Measurements from ENCODE around the gene GALNT9. TPM values are rescaled to one million over a fixed set of nuclear protein-coding genes. Genes with fewer than 3 reads are reported as not detected.
"Not testable (repeated sequence)": the region's sequence is repeated elsewhere in the genome, so short reads cannot be mapped to it uniquely, and the experiment has no call there.

Gene GALNT9
- total and polyA plus RNA-seq, 2 donors (not counting 1 experiment from before 2014, with no cell fraction given), result 0.10 to 2.8 TPM

DNA sequence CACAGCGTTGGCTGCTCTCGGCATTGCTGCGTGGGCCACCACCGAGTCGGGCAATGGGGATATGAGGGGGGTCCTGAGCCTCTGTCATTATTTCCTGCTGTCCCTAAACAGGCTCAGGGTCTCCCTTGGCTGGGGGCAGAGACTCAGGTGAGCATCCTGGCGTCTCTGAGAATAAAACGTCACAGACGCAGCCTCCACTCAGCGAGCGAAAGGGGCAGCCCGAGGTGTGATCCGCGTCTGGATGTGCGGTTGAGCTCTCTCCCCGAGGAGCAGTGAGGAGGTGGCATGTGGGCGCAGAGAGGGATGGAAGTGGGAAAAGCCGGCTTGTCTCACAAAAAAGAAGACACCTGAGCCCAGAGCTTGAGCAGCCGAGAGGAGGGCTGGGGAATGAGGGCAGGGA lies 62.6 kb downstream of the GALNT9 start:
- Histone ChIP-seq H3K4me3 (replicated peaks in 1 of 4; ENCODE audit: control extremely low read depth in 1 of 4, insufficient read depth in 1 of 4, low read depth in 3 of 4, low read length in 4 of 4) (no peak overlapping the region), H2AFZ (ENCODE audit: low read length) (no peak overlapping the region), H3K9me3 (ENCODE audit: control insufficient read depth, insufficient read depth, low read depth, low read length) (peaks cover 3% of the 10 kb centered on the region), H3K27me3 (ENCODE audit: control insufficient read depth, insufficient read depth, low read length) (no peaks in the 10 kb centered on the region), H4K20me1 (ENCODE audit: control insufficient read depth, extremely low read depth, insufficient read depth, low read length) (no peaks in the 10 kb centered on the region), H3K4me2 (ENCODE audit: extremely low read depth, insufficient read depth, low read length) (no peak overlapping the region), H3K36me3 (ENCODE audit: control insufficient read depth, insufficient read depth, low read length) (no peaks in the 10 kb centered on the region), H3K27ac (ENCODE audit: insufficient read depth, low read length) (no peak overlapping the region), H3K4me1 (ENCODE audit: control insufficient read depth, extremely low read depth, insufficient read depth, low read length) (no peaks in the 10 kb centered on the region), H3K9ac (ENCODE audit: insufficient read depth, low read length) (no peak overlapping the region), H3K79me2 (ENCODE audit: control insufficient read depth, insufficient read depth, low read length) (no peaks in the 10 kb centered on the region)
- TF ChIP-seq EZH2 (IDR thresholded peaks at IDR 0.05; ENCODE audit: low read length, missing control alignments) (no peak), CTCF (conservative IDR thresholded peaks at IDR 0.05 in 1 of 2, IDR thresholded peaks at IDR 0.05 in 1 of 2; ENCODE audit: low read depth in 1 of 2, low read length in 2 of 2) (no peak)
- no peak for DNase-seq (ENCODE audit: low read depth in 2 of 2)

- Histone ChIP-seq H3K36me3 (ENCODE audit: control insufficient read depth, insufficient read depth, low read length) (no peaks in the 10 kb centered on the region), H3K79me2 (ENCODE audit: control insufficient read depth, insufficient read depth, low read length) (no peaks in the 10 kb centered on the region), H3K9me3 (ENCODE audit: control insufficient read depth, insufficient read depth, low read depth, low read length) (peaks cover 3% of the 10 kb centered on the region), H3K9ac (ENCODE audit: insufficient read depth, low read length) (no peak overlapping the region), H3K4me3 (replicated peaks in 1 of 4; ENCODE audit: control extremely low read depth in 1 of 4, insufficient read depth in 1 of 4, low read depth in 3 of 4, low read length in 4 of 4) (no peak overlapping the region), H3K27ac (ENCODE audit: insufficient read depth, low read length) (no peak overlapping the region), H4K20me1 (ENCODE audit: control insufficient read depth, extremely low read depth, insufficient read depth, low read length) (no peaks in the 10 kb centered on the region), H3K4me1 (ENCODE audit: control insufficient read depth, extremely low read depth, insufficient read depth, low read length) (no peaks in the 10 kb centered on the region), H3K27me3 (ENCODE audit: control insufficient read depth, insufficient read depth, low read length) (no peaks in the 10 kb centered on the region), H2AFZ (ENCODE audit: low read length) (no peak overlapping the region), H3K4me2 (ENCODE audit: extremely low read depth, insufficient read depth, low read length) (no peak overlapping the region)
- no peak for DNase-seq (ENCODE audit: low read depth in 2 of 2)
- TF ChIP-seq CTCF (conservative IDR thresholded peaks at IDR 0.05 in 1 of 2, IDR thresholded peaks at IDR 0.05 in 1 of 2; ENCODE audit: low read depth in 1 of 2, low read length in 2 of 2) (no peak), EZH2 (IDR thresholded peaks at IDR 0.05; ENCODE audit: low read length, missing control alignments) (no peak)
These were observed 63.0 kb downstream of the GALNT9 start for GRCh38 chr12:132266370-132266769.

GRCh38 chr12:132265822-132266221 lies 63.6 kb downstream of the GALNT9 start:
- not testable (repeated sequence) for H3K27me3 ChIP-seq (ENCODE audit: control insufficient read depth, insufficient read depth, low read length); H3K9me3 ChIP-seq (ENCODE audit: control insufficient read depth, insufficient read depth, low read depth, low read length)

More at GRCh38 chr12:132265822-132266221, 63.6 kb downstream of the GALNT9 start:
- H3K79me2 ChIP-seq (ENCODE audit: control insufficient read depth, insufficient read depth, low read length); H3K9ac ChIP-seq (ENCODE audit: insufficient read depth, low read length); H3K4me2 ChIP-seq (ENCODE audit: extremely low read depth, insufficient read depth, low read length); H2AFZ ChIP-seq (ENCODE audit: low read length); H3K4me1 ChIP-seq (ENCODE audit: control insufficient read depth, extremely low read depth, insufficient read depth, low read length); H3K4me3 ChIP-seq (replicated peaks in 1 of 4; ENCODE audit: control extremely low read depth in 1 of 4, insufficient read depth in 1 of 4, low read depth in 3 of 4, low read length in 4 of 4); DNase-seq (ENCODE audit: low read depth in 2 of 2); H3K27ac ChIP-seq (ENCODE audit: insufficient read depth, low read length); H4K20me1 ChIP-seq (ENCODE audit: control insufficient read depth, extremely low read depth, insufficient read depth, low read length); H3K36me3 ChIP-seq (ENCODE audit: control insufficient read depth, insufficient read depth, low read length): not testable (repeated sequence)
